ENCODE measurements around the gene ARHGEF17.

The ARHGEF17 gene

DNA sequence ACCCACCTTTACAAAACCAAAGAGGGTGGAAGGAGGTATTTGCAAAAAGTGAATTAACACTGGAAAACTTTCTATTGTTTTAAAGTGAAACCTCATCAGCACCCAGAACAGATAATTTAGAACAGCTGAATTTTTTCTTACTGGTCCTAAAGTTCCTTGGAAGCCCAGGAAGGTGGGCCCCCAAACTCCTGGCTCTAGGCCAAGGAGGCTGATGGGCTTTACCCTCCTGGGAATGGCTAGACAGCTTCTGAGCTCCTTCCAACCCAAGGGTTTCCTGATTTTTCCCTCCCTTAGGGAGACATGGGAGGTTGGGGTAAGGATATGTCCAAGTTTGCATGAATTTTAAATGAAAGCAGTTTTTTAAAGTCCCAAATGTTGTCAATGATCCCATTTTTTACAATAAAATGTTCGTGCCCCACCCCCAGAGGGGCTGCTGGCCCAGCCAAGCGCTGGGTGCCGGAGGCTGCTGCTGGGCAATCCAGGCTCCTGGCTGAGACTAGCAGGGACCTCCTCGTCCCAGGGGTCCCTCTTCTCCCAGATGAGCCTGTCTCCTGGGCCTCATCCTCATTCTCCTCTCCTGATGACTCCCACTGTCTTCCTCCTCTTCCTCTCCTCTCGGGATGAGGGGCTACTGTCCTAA is 96.5 kb downstream of the ARHGEF17 start:
- DNase-seq = no peak
- in situ Hi-C loops (cut with HindIII; ENCODE audit: low pct_ligation_motif_present, low pct_unique_long_range_greater_than_20kb, low sequenced_read_pairs) = no loop called here

- in situ Hi-C loops (cut with HindIII; ENCODE audit: low pct_ligation_motif_present, low pct_unique_long_range_greater_than_20kb, low sequenced_read_pairs) = no loop called here
- DNase-seq = no peak
Observed at GRCh38 chr11:73405146-73405510, 97.1 kb downstream of the ARHGEF17 start.

GRCh38 chr11:73406131-73406530 is 98.1 kb downstream of the ARHGEF17 start:
- in situ Hi-C loops (cut with HindIII; ENCODE audit: low pct_ligation_motif_present, low pct_unique_long_range_greater_than_20kb, low sequenced_read_pairs) = no loop called here
- DNase-seq = no peak

GRCh38 chr11:73406619-73407018 is 98.5 kb downstream of the ARHGEF17 start:
- DNase-seq = no peak
- in situ Hi-C loops (cut with HindIII; ENCODE audit: low pct_ligation_motif_present, low pct_unique_long_range_greater_than_20kb, low sequenced_read_pairs) = no loop called here

DNA sequence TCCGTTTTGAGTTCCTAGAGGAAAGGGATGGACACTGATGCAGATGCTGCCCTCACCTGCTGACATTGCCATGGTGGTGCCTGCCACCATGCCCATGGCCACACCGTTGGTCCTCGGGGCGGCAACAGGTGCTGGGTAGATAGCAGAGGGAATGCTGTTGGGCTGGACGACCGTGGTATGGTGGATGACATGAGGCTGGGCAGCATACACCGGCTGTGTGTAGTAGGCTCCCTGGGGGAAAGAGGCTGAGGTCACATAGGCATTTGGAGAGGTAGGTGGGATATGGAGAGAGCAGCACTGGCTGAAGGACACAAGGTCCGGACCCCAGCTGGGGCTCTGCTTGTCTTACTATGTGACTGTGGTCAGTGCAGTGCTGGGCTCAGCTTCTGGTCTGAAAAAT is 101.4 kb downstream of the ARHGEF17 start:
- no peak for DNase-seq
- in situ Hi-C loops (cut with HindIII; ENCODE audit: low pct_ligation_motif_present, low pct_unique_long_range_greater_than_20kb, low sequenced_read_pairs) = no loop called here

GRCh38 chr11:73410627-73411026 is 102.6 kb downstream of the ARHGEF17 start:
- DNase-seq = no peak
- in situ Hi-C loops (cut with HindIII; ENCODE audit: low pct_ligation_motif_present, low pct_unique_long_range_greater_than_20kb, low sequenced_read_pairs) = no loop called here

- in situ Hi-C loops (cut with HindIII; ENCODE audit: low pct_ligation_motif_present, low pct_unique_long_range_greater_than_20kb, low sequenced_read_pairs) = no loop called here
- DNase-seq = no peak
Observed at GRCh38 chr11:73411031-73411430, 103.0 kb downstream of the ARHGEF17 start.

GRCh38 chr11:73412308-73412707 is 104.2 kb downstream of the ARHGEF17 start:
- in situ Hi-C loops (cut with HindIII; ENCODE audit: low pct_ligation_motif_present, low pct_unique_long_range_greater_than_20kb, low sequenced_read_pairs) = no loop called here
- DNase-seq = no peak

DNA sequence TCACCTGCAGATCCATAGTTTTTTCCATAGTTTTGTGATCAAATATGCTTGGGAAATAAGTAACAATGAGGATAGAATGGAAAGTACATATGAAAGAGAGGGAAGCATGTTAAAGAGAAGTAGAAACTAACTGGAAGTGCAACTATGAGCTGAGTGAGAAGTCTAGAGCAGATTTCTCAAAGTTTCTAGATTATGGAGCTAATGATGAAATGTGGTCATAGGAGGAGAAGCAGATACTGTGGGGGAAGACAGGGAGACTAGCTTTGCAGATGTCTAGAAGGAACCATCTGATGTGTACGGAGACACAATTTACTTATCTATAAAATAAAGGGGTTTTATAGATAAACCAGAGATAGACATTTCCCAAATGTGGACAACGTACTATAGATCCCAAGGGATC is 105.2 kb downstream of the ARHGEF17 start:
- in situ Hi-C loops (cut with HindIII; ENCODE audit: low pct_ligation_motif_present, low pct_unique_long_range_greater_than_20kb, low sequenced_read_pairs) = no loop called here
- DNase-seq = no peak

GRCh38 chr11:73414977-73415651 is 107.0 kb downstream of the ARHGEF17 start:
- no peak for DNase-seq
- in situ Hi-C loops (cut with HindIII; ENCODE audit: low pct_ligation_motif_present, low pct_unique_long_range_greater_than_20kb, low sequenced_read_pairs) = no loop called here

DNA sequence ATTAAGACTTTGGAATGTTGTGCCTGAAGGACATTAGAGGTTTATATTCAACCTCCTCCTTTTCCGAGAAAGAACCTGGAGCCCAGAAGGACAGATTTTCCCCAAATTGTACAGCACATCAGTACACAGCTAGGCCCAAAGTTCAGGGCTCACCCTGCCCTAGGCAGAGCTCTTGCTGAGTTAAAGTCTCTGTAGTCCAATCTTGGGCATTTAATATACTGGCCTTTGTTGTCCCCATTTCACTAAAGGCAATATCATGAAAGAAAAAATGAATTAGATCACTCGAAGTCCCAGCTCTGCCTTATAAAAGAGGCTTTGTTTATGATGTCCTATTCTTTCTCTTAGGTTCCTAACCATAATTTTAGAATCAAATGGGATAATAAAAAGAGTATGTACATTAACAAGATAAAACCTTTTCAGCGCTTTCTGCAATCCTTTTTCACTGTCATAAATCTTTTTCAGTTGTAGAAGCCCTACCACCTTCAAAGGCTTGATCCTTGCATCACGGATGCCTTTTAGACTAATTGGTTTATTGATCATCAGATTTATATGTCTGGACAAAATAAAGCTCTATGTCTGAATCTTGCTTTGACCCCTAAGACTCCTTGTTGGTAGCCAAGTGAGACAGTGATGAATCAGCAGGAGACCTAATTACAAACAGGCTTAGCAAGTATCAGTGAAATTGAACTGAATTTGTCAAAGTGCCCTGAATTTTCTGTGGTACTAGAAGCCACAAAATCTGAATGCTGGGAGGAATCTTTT is 108.0 kb downstream of the ARHGEF17 start:
- no peak for DNase-seq
- in situ Hi-C loops (cut with HindIII; ENCODE audit: low pct_ligation_motif_present, low pct_unique_long_range_greater_than_20kb, low sequenced_read_pairs) = no loop called here

DNA sequence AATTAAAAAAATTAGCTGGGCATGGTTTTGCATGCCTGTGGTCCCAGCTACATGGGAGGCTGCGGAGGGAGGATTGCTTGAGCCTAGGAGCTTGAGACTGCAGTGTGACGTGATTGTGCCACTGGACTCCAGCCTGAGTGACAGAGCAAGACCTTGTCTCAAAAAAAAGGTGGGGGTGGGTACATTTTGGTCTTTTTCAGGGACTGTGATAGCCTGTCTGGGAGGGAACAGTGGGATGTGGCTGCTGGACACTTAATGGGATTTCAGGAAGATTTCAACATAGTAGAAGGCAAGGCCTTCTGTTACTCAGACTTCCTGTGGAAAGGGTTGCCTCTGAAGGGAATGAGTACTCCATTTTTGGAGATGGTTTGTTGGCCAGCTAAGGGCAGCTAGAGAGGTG is 108.7 kb downstream of the ARHGEF17 start:
- DNase-seq = no peak
- in situ Hi-C loops (cut with HindIII; ENCODE audit: low pct_ligation_motif_present, low pct_unique_long_range_greater_than_20kb, low sequenced_read_pairs) = no loop called here
